ENCODE results near the gene ANKFY1. TPM values are rescaled to one million over a fixed set of nuclear protein-coding genes. Genes with fewer than 3 reads are reported as not detected.
A peak's percentile ranks its signal among the peaks of the same experiment; 100 is the strongest.

Gene ANKFY1
- total RNA-seq, 1 experiment from 2014 or later, result 29.5 TPM

- Histone ChIP-seq H3K36me3 (peaks cover 10% of the 10 kb centered on the region), H3K27ac (no peak overlapping the region), H3K27me3 (replicated peaks) (no peaks in the 10 kb centered on the region), H3K4me3 (no peak overlapping the region), H3K4me1 (replicated peaks) (no peaks in the 10 kb centered on the region), H3K9me3 (replicated peaks) (no peaks in the 10 kb centered on the region)
- no peak for DNase-seq (ENCODE audit: low read depth in 1 of 2, low spot score in 2 of 2)
Observed at GRCh38 chr17:4247361-4247970, 16.3 kb downstream of the ANKFY1 start.

- Histone ChIP-seq H3K9me3 (replicated peaks) (no peaks in the 10 kb centered on the region), H3K4me1 (replicated peaks) (no peaks in the 10 kb centered on the region), H3K27me3 (replicated peaks) (no peaks in the 10 kb centered on the region), H3K36me3 (peaks cover 15% of the 10 kb centered on the region), H3K4me3 (no peak overlapping the region), H3K27ac (no peak overlapping the region)
- no peak for DNase-seq (ENCODE audit: low read depth in 1 of 2, low spot score in 2 of 2)
Observed at GRCh38 chr17:4246674-4247073, 17.1 kb downstream of the ANKFY1 start.

- Histone ChIP-seq H3K4me1 (replicated peaks) (no peaks in the 10 kb centered on the region), H3K4me3 (no peak overlapping the region), H3K27me3 (replicated peaks) (no peaks in the 10 kb centered on the region), H3K9me3 (replicated peaks) (no peaks in the 10 kb centered on the region), H3K36me3 (peaks cover 34% of the 10 kb centered on the region), H3K27ac (no peak overlapping the region)
- DNase-seq (ENCODE audit: low read depth in 1 of 2, low spot score in 2 of 2), result no peak
Observed at GRCh38 chr17:4241535-4241934, 22.2 kb downstream of the ANKFY1 start.

GRCh38 chr17:4236456-4236855 is 27.3 kb downstream of the ANKFY1 start:
- Histone ChIP-seq H3K9me3 (replicated peaks) (no peaks in the 10 kb centered on the region), H3K27ac (no peak overlapping the region), H3K4me1 (replicated peaks) (no peaks in the 10 kb centered on the region), H3K36me3 (peaks cover 55% of the 10 kb centered on the region), H3K27me3 (replicated peaks) (no peaks in the 10 kb centered on the region), H3K4me3 (no peak overlapping the region)
- no peak for DNase-seq (ENCODE audit: low read depth in 1 of 2, low spot score in 2 of 2)

- DNase-seq (ENCODE audit: low read depth in 1 of 2, low spot score in 2 of 2), result no peak
- H3K27ac ChIP-seq, result no peak overlapping the region
- no peaks in the 10 kb centered on the region for H3K27me3 ChIP-seq (replicated peaks)
Observed at GRCh38 chr17:4235372-4236279, 28.2 kb downstream of the ANKFY1 start.

GRCh38 chr17:4234401-4234800 is 29.4 kb downstream of the ANKFY1 start:
- DNase-seq (ENCODE audit: low read depth in 1 of 2, low spot score in 2 of 2), result no peak
- Histone ChIP-seq H3K4me3 (no peak overlapping the region), H3K27ac (no peak overlapping the region), H3K27me3 (replicated peaks) (no peaks in the 10 kb centered on the region), H3K9me3 (replicated peaks) (no peaks in the 10 kb centered on the region), H3K4me1 (replicated peaks) (peaks cover 18% of the 10 kb centered on the region), H3K36me3 (peaks cover 48% of the 10 kb centered on the region)

More at GRCh38 chr17:4235372-4236279, 28.2 kb downstream of the ANKFY1 start:
- Histone ChIP-seq H3K4me3 (no peak overlapping the region), H3K36me3 (peaks cover 56% of the 10 kb centered on the region), H3K4me1 (replicated peaks) (peaks cover 5% of the 10 kb centered on the region), H3K9me3 (replicated peaks) (no peaks in the 10 kb centered on the region)

- peaks cover 23% of the 10 kb centered on the region for H3K4me1 ChIP-seq (replicated peaks)
- H3K27me3 ChIP-seq (replicated peaks), result no peaks in the 10 kb centered on the region
- H3K9me3 ChIP-seq (replicated peaks), result no peaks in the 10 kb centered on the region
- H3K36me3 ChIP-seq, result peaks cover 45% of the 10 kb centered on the region
- no peak overlapping the region for H3K4me3 ChIP-seq
- no peak overlapping the region for H3K27ac ChIP-seq
- no peak for DNase-seq (ENCODE audit: low read depth in 1 of 2, low spot score in 2 of 2)
Observed at GRCh38 chr17:4233668-4234258, 30.0 kb downstream of the ANKFY1 start.

- H3K4me1 ChIP-seq (replicated peaks), result peaks cover 23% of the 10 kb centered on the region
- DNase-seq (ENCODE audit: low read depth in 1 of 2, low spot score in 2 of 2), result no peak
- H3K4me3 ChIP-seq, result no peak overlapping the region
- no peaks in the 10 kb centered on the region for H3K9me3 ChIP-seq (replicated peaks)
- no peak overlapping the region for H3K27ac ChIP-seq
- no peaks in the 10 kb centered on the region for H3K27me3 ChIP-seq (replicated peaks)
- peaks cover 47% of the 10 kb centered on the region for H3K36me3 ChIP-seq
Observed at GRCh38 chr17:4232168-4232813, 31.5 kb downstream of the ANKFY1 start.

- H3K36me3 ChIP-seq, result peaks cover 39% of the 10 kb centered on the region
- H3K4me3 ChIP-seq, result no peak overlapping the region
- H3K9me3 ChIP-seq (replicated peaks), result no peaks in the 10 kb centered on the region
- H3K27me3 ChIP-seq (replicated peaks), result no peaks in the 10 kb centered on the region
- H3K27ac ChIP-seq, result peak overlapping the region; percentile 60
- DNase-seq (ENCODE audit: low read depth in 1 of 2, low spot score in 2 of 2), result peak; percentile 63 to 74
- H3K4me1 ChIP-seq (replicated peaks), result peaks cover 23% of the 10 kb centered on the region
Observed at GRCh38 chr17:4229627-4230541, 33.9 kb downstream of the ANKFY1 start.

- Histone ChIP-seq H3K4me3 (no peak overlapping the region), H3K27me3 (replicated peaks) (no peaks in the 10 kb centered on the region), H3K27ac (no peak overlapping the region), H3K4me1 (replicated peaks) (no peaks in the 10 kb centered on the region; the same call in 1 of the 2 replicates), H3K9me3 (replicated peaks) (no peaks in the 10 kb centered on the region), H3K36me3 (peaks cover 7% of the 10 kb centered on the region)
- no peak for DNase-seq (ENCODE audit: low read depth in 1 of 2, low spot score in 2 of 2)
Observed at GRCh38 chr17:4221899-4222659, 41.7 kb downstream of the ANKFY1 start.

- peaks cover 14% of the 10 kb centered on the region for H3K36me3 ChIP-seq
- H3K9me3 ChIP-seq (replicated peaks), result no peaks in the 10 kb centered on the region
- H3K27ac ChIP-seq, result no peak overlapping the region
- no peak for DNase-seq (ENCODE audit: low read depth in 1 of 2, low spot score in 2 of 2)
- no peak overlapping the region for H3K4me3 ChIP-seq
- H3K27me3 ChIP-seq (replicated peaks), result no peaks in the 10 kb centered on the region
- H3K4me1 ChIP-seq (replicated peaks), result no peaks in the 10 kb centered on the region; the same call in 1 of the 2 replicates
Observed at GRCh38 chr17:4221163-4221562, 42.6 kb downstream of the ANKFY1 start.

GRCh38 chr17:4220655-4221054 is 43.1 kb downstream of the ANKFY1 start:
- Histone ChIP-seq H3K4me3 (no peak overlapping the region), H3K27me3 (replicated peaks) (no peaks in the 10 kb centered on the region), H3K9me3 (replicated peaks) (no peaks in the 10 kb centered on the region), H3K4me1 (replicated peaks) (no peaks in the 10 kb centered on the region; the same call in 1 of the 2 replicates), H3K27ac (no peak overlapping the region), H3K36me3 (peaks cover 17% of the 10 kb centered on the region)
- DNase-seq (ENCODE audit: low read depth in 1 of 2, low spot score in 2 of 2), result no peak

All from SJSA1 (cell line).